ENCODE measurements around the gene SMDT1.
A peak's percentile ranks its signal among the peaks of the same experiment; 100 is the strongest.
"Not testable (repeated sequence)": the region's sequence is repeated elsewhere in the genome, so short reads cannot be mapped to it uniquely, and the experiment has no call there.

The SMDT1 gene

DNA sequence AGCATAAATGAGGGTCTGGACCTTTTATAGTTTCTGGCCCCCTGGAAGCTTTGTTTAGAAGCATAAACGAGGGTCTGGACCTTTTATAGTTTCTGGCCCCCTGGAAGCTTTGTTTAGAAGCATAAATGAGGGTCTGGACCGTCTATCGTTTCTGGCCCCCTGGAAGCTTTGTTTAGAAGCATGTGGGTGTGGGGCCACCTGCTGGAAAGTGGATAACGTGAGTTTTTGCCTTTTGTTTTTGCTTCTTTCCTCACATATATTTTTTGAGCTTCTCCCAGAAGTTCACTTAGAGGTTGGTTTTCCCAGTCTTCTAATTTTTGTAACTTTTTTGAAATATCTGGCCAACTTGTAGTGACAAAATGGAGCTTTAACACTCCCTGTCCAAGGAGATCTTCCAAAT is 33.3 kb downstream of the SMDT1 start:
- TF ChIP-seq, protein P1, sequence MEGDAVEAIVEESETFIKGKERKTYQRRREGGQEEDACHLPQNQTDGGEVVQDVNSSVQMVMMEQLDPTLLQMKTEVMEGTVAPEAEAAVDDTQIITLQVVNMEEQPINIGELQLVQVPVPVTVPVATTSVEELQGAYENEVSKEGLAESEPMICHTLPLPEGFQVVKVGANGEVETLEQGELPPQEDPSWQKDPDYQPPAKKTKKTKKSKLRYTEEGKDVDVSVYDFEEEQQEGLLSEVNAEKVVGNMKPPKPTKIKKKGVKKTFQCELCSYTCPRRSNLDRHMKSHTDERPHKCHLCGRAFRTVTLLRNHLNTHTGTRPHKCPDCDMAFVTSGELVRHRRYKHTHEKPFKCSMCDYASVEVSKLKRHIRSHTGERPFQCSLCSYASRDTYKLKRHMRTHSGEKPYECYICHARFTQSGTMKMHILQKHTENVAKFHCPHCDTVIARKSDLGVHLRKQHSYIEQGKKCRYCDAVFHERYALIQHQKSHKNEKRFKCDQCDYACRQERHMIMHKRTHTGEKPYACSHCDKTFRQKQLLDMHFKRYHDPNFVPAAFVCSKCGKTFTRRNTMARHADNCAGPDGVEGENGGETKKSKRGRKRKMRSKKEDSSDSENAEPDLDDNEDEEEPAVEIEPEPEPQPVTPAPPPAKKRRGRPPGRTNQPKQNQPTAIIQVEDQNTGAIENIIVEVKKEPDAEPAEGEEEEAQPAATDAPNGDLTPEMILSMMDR (conservative IDR thresholded peaks at IDR 0.05; ENCODE audit: low read length): peak; percentile 18; the same call in 1 of the 2 replicates
- H3K4me3 ChIP-seq (ENCODE audit: low read length); DNase-seq (ENCODE audit: low read depth): not testable (repeated sequence)

GRCh38 chr22:42114721-42115120 is 35.2 kb downstream of the SMDT1 start:
- no peak overlapping the region for H3K4me3 ChIP-seq (ENCODE audit: low read length)
- TF ChIP-seq, protein P1 (conservative IDR thresholded peaks at IDR 0.05; ENCODE audit: low read length): peak; percentile 54
- peak; percentile 10 for DNase-seq (ENCODE audit: low read depth)

GRCh38 chr22:42115420-42115830 is 35.9 kb downstream of the SMDT1 start:
- H3K4me3 ChIP-seq (ENCODE audit: low read length): not testable (repeated sequence)

DNA sequence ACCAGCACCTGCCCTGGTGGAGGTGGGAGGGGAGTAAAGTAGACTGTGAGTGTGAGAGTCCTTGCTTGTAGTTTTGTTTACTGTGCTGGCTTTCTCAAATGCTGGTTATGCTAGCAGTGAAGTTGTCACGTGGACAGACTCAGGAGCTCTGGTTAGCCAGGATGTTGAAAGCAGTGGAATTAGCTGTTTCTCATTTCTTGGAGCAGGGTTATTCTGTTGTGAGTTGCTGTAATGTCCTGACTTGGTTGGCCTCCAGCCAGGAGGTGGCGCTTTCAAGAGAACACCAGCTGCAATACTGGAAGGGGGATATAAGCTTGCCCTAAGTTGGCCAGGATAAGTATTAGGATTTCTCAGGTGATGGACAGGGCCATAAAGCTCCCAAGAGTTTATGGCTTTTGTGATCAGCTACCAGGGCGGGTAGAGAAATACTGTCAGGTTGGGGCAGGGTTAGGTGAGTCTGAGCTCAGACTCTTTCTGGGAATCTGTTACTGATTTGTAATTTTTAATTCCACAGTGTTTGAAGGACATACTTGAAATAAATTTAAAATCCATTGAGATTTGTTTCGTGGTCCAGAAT is 37.4 kb downstream of the SMDT1 start:
- TF ChIP-seq, protein P1 (conservative IDR thresholded peaks at IDR 0.05; ENCODE audit: low read length): no peak
- no peak overlapping the region for H3K4me3 ChIP-seq (ENCODE audit: low read length)
- peak; percentile 10 for DNase-seq (ENCODE audit: low read depth)

More at GRCh38 chr22:42115420-42115830, 35.9 kb downstream of the SMDT1 start:
- DNase-seq (ENCODE audit: low read depth): not testable (repeated sequence)

DNA sequence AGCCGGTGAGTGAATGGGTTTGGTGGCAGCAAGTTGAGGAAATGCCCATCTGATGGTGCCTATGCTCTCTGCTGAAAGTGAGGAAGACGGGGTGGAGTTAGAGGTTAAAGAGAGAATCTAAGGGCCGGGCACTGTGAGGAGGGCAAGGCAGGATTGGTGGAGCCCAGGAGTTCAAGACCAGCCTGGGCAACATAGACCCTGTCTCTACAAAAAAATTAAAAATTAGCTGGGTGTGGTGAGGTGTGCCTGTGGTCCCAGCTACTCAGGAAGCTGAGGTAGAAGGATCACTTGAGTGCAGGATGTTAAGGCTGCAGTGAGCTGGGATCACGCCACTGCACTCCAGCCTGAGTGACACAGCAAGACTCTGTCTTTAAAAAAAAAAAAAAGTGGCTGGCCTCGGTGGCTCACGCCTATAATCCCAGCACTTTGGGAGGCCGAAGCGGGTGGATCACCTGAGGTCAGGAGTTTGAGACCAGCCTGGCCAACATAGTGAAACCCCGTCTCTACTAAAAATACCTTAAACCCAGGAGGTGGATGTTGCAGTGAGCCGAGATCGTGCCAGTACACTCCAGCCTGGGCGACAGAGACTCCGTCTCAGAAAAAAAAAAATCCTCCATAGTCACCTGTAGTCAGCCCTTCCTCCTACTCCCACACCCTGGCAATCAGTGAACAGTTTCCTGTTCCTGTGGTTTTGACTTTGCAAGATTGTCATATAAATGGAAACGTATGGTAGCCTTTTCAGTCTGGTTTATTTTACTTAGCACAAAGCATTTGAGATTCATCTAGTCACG is 40.9 kb downstream of the SMDT1 start:
- not testable (repeated sequence) for H3K4me3 ChIP-seq (ENCODE audit: low read length); DNase-seq (ENCODE audit: low read depth)

DNA sequence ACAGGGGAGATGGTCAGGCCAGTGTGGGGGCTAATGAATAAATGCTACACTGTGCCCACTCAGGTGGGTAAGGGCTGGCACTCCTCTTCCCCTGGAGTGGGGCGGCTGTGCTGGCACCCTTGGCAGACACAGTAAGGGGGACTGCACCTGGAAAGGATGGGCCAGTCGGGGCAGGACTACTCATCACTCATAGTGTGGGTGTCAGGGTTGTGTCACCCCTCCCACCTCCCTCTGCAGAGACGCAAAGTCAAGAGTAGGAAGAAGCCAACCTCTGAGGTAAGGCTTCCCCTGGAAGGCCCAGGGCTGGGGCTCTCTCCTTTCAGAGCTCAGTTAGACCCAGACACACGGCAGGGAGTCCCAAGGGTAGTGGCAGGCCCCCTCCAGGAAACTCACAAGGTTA is 44.0 kb downstream of the SMDT1 start:
- not testable (repeated sequence) for H3K4me3 ChIP-seq (ENCODE audit: low read length); DNase-seq (ENCODE audit: low read depth)

DNA sequence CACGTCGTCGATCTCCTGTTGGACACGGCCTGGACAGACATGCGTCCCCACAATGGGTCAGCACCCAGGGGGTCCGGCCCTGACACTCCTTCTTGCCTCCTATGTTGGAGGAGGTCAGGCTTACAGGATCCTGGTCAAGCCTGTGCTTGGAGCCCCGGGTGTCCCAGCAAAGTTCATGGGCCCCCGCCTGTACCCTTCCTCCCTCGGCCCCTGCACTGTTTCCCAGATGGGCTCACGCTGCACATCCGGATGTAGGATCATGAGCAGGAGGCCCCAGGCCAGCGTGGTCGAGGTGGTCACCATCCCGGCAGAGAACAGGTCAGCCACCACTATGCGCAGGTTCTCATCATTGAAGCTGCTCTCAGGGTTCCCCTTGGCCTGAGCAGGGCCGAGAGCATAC is 48.1 kb downstream of the SMDT1 start:
- DNase-seq (ENCODE audit: low read depth): no peak
- TF ChIP-seq, protein P1 (conservative IDR thresholded peaks at IDR 0.05; ENCODE audit: low read length): no peak
- no peak overlapping the region for H3K4me3 ChIP-seq (ENCODE audit: low read length)

DNA sequence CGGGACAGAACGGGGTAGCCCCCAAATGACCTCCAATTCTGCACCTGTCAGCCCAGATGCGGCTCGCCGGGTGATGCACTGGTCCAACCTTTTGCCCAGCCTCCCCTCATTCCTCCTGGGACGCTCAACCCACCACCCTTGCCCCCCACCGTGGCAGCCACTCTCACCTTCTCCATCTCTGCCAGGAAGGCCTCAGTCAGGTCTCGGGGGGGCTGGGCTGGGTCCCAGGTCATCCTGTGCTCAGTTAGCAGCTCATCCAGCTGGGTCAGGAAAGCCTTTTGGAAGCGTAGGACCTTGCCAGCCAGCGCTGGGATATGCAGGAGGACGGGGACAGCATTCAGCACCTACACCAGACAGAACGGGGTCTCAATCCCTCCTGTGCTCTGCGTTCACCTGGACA is 48.5 kb downstream of the SMDT1 start:
- not testable (repeated sequence) for DNase-seq (ENCODE audit: low read depth); H3K4me3 ChIP-seq (ENCODE audit: low read length)

- H3K4me3 ChIP-seq (ENCODE audit: low read length); DNase-seq (ENCODE audit: low read depth): not testable (repeated sequence)
Measured at GRCh38 chr22:42128776-42129694, 49.5 kb downstream of the SMDT1 start.

DNA sequence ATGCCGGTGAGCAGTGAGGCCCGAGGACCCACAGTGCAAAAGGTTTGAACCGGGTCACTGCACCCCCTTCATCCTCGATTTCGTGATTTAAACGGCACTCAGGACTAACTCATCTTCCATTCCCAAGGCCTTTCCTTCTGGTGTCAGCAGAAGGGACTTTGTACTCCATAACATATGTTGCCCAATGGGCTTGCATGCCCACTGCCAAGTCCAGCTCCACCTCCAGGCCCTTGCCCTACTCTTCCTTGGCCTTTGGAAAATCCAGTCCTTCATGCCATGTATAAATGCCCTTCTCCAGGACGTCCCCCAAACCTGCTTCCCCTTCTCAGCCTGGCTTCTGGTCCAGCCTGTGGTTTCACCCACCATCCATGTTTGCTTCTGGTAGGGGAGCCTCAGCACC is 50.7 kb downstream of the SMDT1 start:
- not testable (repeated sequence) for DNase-seq (ENCODE audit: low read depth); H3K4me3 ChIP-seq (ENCODE audit: low read length)

DNA sequence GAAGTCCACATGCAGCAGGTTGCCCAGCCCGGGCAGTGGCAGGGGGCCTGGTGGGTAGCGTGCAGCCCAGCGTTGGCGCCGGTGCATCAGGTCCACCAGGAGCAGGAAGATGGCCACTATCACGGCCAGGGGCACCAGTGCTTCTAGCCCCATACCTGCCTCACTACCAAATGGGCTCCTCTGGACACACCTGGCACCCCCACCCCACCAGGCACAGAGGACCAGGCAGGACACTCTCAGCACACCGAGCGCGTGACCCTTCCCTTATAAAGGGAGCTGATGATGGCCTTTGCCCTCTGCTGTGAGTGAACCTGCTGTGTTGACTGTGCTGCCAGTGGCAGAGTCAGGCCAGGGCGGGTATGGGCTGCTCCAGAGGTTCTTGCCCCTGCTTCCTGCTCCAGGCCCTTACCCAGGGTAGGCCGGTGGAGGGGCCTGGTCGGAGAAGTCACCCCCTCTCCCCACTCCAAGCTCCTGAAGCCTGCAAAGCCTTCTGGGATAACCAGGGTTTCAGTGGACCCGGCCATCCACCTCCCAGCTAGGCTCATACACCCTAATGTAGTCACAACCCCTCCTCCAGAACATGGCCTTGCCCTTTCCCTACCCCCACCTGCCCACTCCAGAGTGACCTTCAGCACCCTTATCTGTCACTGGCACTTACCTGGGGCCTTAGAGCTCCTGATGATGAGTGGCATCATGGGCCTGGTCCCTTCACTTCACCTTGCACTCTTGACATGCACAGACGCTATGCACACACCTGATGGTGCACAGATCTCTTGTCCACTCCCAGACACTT is 51.3 kb downstream of the SMDT1 start, which contains the start of gene CYP2D6:
CYP2D6 (minus strand) TSS at position 172 of the 793 bp plus-strand sequence; CDS start at position 153, 19 bp downstream.
- not testable (repeated sequence) for DNase-seq (ENCODE audit: low read depth); H3K4me3 ChIP-seq (ENCODE audit: low read length)

All from AG10803 (cell line).